GM12878 (cell line): ENCODE results near the gene CREG2. TPM values are rescaled to one million over a fixed set of nuclear protein-coding genes. Genes with fewer than 3 reads are reported as not detected.

Experiments used
- ATAC-seq: fragments of 200-7000 bp; cut with Tn5 transposase; 3 replicates; pipeline ENCODE4 v1.9.1; 2020; ENCODE audit warnings: mild to moderate bottlenecking, moderate library complexity
- BruUV-seq: library from RNA; stranded (reverse); fragments of 400-500 nt; replicated peaks from 2 replicates; lab custom pipeline; 2021; lab: Mats Ljungman, UMichigan
- CTCF ChIA-PET: fragments of 300-600 bp; sonication (Branson Sonifier 250); formaldehyde crosslinking; extraction: SDS; loops from one replicate; lab custom pipeline; 2021; ENCODE audit warnings: inconsistent platforms; lab: Yijun Ruan, JAX
- POLR2A ChIA-PET: fragments of 350-600 bp; formaldehyde crosslinking; extraction: SDS; loops from one replicate; lab custom pipeline; 2021; ENCODE audit warnings: inconsistent platforms; lab: Charles Lee
- RAD21 ChIA-PET: fragments of 300-600 bp; sonication (Branson Sonifier 250); formaldehyde crosslinking; loops from one replicate; lab custom pipeline; 2023; ENCODE audit warnings: antibody characterized with exemption; ENCODE audit not compliant: unreplicated experiment; lab: Charles Lee
- SMC1A ChIA-PET: fragments of 300-600 bp; sonication (Branson Sonifier 250); formaldehyde crosslinking; loops from one replicate; lab custom pipeline; 2023; ENCODE audit not compliant: unreplicated experiment, uncharacterized antibody; lab: Charles Lee
- DNase-seq: peaks from one replicate; pipeline ENCODE4 v3.0.0-alpha.2; 2011; ENCODE audit warnings: low read depth, low spot score
- FAIRE-seq: peaks from 3 replicates; lab custom pipeline; 2011; peaks lifted over from hg19 to GRCh38; lab: Jason Lieb, UNC
- H2AFZ ChIP-seq: 2 replicates; pipeline ENCODE4 v1.6.0; 2011; ENCODE audit warnings: low read depth, low read length, control low read depth; ENCODE audit not compliant: control insufficient read depth
- H3K27ac ChIP-seq: 2 replicates; pipeline ENCODE4 v1.5.1; 2011; ENCODE audit warnings: control low read depth; ENCODE audit not compliant: control insufficient read depth, insufficient read depth
- H3K27me3 ChIP-seq, 2 experiments: replicated peaks in 1 of 2; 2 replicates each; pipeline versions ENCODE4 v1.6.0 to v1.6.1; 2011; ENCODE audit warnings: low read length in 1 of 2; ENCODE audit not compliant: control insufficient read depth in 2 of 2, insufficient read depth in 2 of 2
- H3K36me3 ChIP-seq, 2 experiments: 2 replicates each; pipeline ENCODE4 v1.5.1; 2011; ENCODE audit warnings: low read length in 1 of 2; ENCODE audit not compliant: control insufficient read depth in 2 of 2, insufficient read depth in 2 of 2
- H3K4me1 ChIP-seq: 2 replicates; pipeline ENCODE4 v1.6.1; 2011; ENCODE audit warnings: mild to moderate bottlenecking, low read length, moderate library complexity, mixed read lengths; ENCODE audit not compliant: control insufficient read depth, insufficient read depth
- H3K4me2 ChIP-seq: 2 replicates; pipeline ENCODE4 v1.6.0; 2011; ENCODE audit warnings: control low read depth; ENCODE audit not compliant: control insufficient read depth, insufficient read depth
- H3K4me3 ChIP-seq: fragments of 200-600 bp; sonication (generic); 2 replicates; pipeline ENCODE4 v1.5.1; 2016
- H3K79me2 ChIP-seq: 2 replicates; pipeline ENCODE4 v1.6.0; 2011; ENCODE audit warnings: low read length; ENCODE audit not compliant: control insufficient read depth, insufficient read depth
- H3K9ac ChIP-seq: 2 replicates; pipeline ENCODE4 v1.8.0; 2011; ENCODE audit warnings: low read length, control low read depth, mixed read lengths; ENCODE audit not compliant: control insufficient read depth, insufficient read depth
- H3K9me3 ChIP-seq: replicated peaks from 3 replicates; pipeline ENCODE4 v1.5.1; 2011; ENCODE audit warnings: mild to moderate bottlenecking, low read length; ENCODE audit not compliant: control insufficient read depth, insufficient read depth
- H4K20me1 ChIP-seq: 2 replicates; pipeline ENCODE4 v1.6.0; 2011; ENCODE audit not compliant: control insufficient read depth, insufficient read depth
- CHD4 ChIP-seq: fragments of 200-600 bp; sonication (generic); IDR thresholded peaks from 2 replicates; pipeline ENCODE4 v1.6.1; 2016; ENCODE audit warnings: mild to moderate bottlenecking
- NR2C2 ChIP-seq: IDR thresholded peaks from 2 replicates; pipeline ENCODE4 v1.6.1; 2011; ENCODE audit warnings: borderline replicate concordance, low read depth; ENCODE audit not compliant: control insufficient read depth, insufficient read length
- WGBS: methylation state at CpG from one replicate; pipeline ENCODE4 v1.1.6; 2016; ENCODE audit warnings: low lambda C conversion rate; ENCODE audit not compliant: insufficient replicate concordance, insufficient coverage; ENCODE audit errors: missing lambda C conversion rate; 5-methylcytosine and 5-hydroxymethylcytosine counted together
- in situ Hi-C: fragments of 300-500 bp; cut with MboI; formaldehyde crosslinking; loops from 9 replicates; pipeline ENCODE4 v1.14.3; 2018; ENCODE audit warnings: mixed read lengths
- intact Hi-C: fragments of 100-400 bp; cut with micrococcal nuclease; formaldehyde crosslinking; loops from one replicate; pipeline ENCODE4 v1.14.2; 2022; ENCODE audit not compliant: unreplicated experiment
- polyA plus RNA-seq, 11 experiments: library from polyadenylated mRNA; depleted of rRNA in 4 of 11; unstranded in 6 of 11; stranded (reverse) in 5 of 11; fragments of >200 nt; fragmentation: Nextera tagmentation in 4 of 11; fragmentation: Illumina TruSeq in 1 of 11; extraction: Ambion mirVana in 4 of 11; extraction: Trizol in 1 of 11; gene quantifications; 1 replicate in 1 of 11; 2 replicates in 10 of 11; pipeline versions ENCODE4 v1.2.1 to v1.2.3, GENCODE V29; 2011 to 2016; ENCODE audit warnings: inconsistent platforms in 2 of 11, missing spikeins in 2 of 11, low read depth in 1 of 11
- total RNA-seq, 4 experiments: library from RNA; depleted of rRNA in 3 of 4; stranded (reverse); fragments of >200 nt in 3 of 4; fragmentation: Illumina TruSeq in 1 of 4; extraction: Trizol in 1 of 4; gene quantifications; 2 replicates each; pipeline versions ENCODE4 v1.2.1 to v1.2.3, GENCODE V29; 2013 to 2021
- TF ChIP-seq, protein P1 (sequence below): fragments of 150-350 bp; IDR thresholded peaks from 2 replicates; pipeline ENCODE4 v1.6.1; 2016; ENCODE audit warnings: low read depth, low read length

CREG2 gene
- total and polyA plus RNA-seq, 10 of the 15 experiments (the other 5 are each of a cell fraction or from before 2014, with no cell fraction given), result not detected

DNA sequence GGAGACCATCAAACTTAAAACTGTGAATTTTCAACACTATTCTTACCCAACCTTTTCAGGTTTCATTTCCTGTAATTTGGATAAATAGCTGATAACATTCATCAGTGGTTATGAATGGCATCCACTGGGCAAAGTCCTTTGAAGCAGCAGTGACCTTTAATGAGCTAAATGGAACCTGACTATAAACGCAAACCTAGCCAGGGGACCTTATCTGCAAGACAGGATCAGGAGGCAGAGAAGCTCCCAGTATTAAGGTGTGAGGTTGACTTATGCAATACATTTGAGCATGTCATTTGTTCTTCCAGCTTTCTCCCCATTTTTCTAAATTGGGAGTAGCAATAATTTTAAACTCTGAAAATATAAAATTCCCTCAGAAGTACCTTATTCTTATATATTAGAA, 38.4 kb downstream of the CREG2 start:
- Histone ChIP-seq H4K20me1 (no peaks in the 10 kb centered on the region), H3K9me3 (no peaks in the 10 kb centered on the region), H3K36me3 (no peaks in the 10 kb centered on the region), H2AFZ (no peak overlapping the region), H3K4me3 (no peak overlapping the region), H3K4me2 (no peak overlapping the region)
- ChIA-PET CTCF (interaction anchor here (0.7 to 1.9 kb wide), 7 partner anchors 9 to 473 kb away, joined by 3 to 7 read pairs (median 4); no protein-coding TSS in a partner anchor), SMC1A (interaction anchor here (0.9 to 1.5 kb wide), 3 partner anchors 9 to 108 kb away, joined by 3 to 4 read pairs (median 3); no protein-coding TSS in a partner anchor)
- WGBS, result 91% methylated on average over 1 of the region's 1 CpG
- no peak for DNase-seq
- no peak for TF ChIP-seq CHD4
- TF ChIP-seq, protein P1, sequence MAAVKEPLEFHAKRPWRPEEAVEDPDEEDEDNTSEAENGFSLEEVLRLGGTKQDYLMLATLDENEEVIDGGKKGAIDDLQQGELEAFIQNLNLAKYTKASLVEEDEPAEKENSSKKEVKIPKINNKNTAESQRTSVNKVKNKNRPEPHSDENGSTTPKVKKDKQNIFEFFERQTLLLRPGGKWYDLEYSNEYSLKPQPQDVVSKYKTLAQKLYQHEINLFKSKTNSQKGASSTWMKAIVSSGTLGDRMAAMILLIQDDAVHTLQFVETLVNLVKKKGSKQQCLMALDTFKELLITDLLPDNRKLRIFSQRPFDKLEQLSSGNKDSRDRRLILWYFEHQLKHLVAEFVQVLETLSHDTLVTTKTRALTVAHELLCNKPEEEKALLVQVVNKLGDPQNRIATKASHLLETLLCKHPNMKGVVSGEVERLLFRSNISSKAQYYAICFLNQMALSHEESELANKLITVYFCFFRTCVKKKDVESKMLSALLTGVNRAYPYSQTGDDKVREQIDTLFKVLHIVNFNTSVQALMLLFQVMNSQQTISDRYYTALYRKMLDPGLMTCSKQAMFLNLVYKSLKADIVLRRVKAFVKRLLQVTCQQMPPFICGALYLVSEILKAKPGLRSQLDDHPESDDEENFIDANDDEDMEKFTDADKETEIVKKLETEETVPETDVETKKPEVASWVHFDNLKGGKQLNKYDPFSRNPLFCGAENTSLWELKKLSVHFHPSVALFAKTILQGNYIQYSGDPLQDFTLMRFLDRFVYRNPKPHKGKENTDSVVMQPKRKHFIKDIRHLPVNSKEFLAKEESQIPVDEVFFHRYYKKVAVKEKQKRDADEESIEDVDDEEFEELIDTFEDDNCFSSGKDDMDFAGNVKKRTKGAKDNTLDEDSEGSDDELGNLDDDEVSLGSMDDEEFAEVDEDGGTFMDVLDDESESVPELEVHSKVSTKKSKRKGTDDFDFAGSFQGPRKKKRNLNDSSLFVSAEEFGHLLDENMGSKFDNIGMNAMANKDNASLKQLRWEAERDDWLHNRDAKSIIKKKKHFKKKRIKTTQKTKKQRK, result no peak
- TF ChIP-seq NR2C2, result no peak
- TF ChIP-seq, all 136 proteins: peak for 0
- Histone ChIP-seq H3K9ac (no peak overlapping the region), H3K4me1 (no peaks in the 10 kb centered on the region), H3K79me2 (no peaks in the 10 kb centered on the region), H3K27me3 (no peaks in the 10 kb centered on the region; a peak in 2 of 4 replicates), H3K27ac (no peak overlapping the region)
- in situ Hi-C loops, result loop anchor here (10.0 kb wide), 1 partner anchor 476 kb away; no protein-coding TSS in a partner anchor
- intact Hi-C loops, result loop anchor here (10.0 kb wide), 1 partner anchor 526 kb away; no protein-coding TSS in a partner anchor
- POLR2A ChIA-PET, result no interaction called here
- RAD21 ChIA-PET, result interaction anchor here (1.0 to 1.1 kb wide), 2 partner anchors 14 to 68 kb away, joined by 3 to 4 read pairs; no protein-coding TSS in a partner anchor
- no TSS peak for BruUV-seq
- ATAC-seq (no peak), FAIRE-seq (no peak)
